HG03342 (cell line): Measurements from ENCODE around the gene ABCB1.

Source experiments
- ATAC-seq: cut with Tn5 transposase; IDR thresholded peaks from one replicate; pipeline ENCODE4 v1.9.1; 2021; ENCODE audit warnings: mild to moderate bottlenecking, moderate library complexity; ENCODE audit not compliant: unreplicated experiment

The ABCB1 gene

GRCh38 chr7:87600130-87601124 lies at the start of gene ABCB1:
Gene ABCB1 (minus strand): TSS chr7:87600884. CDS start chr7:87600184, 700 bp downstream.
- peak; percentile 44 for ATAC-seq

- no peak for ATAC-seq
Observed at GRCh38 chr7:87648316-87648715, 47.6 kb upstream of the ABCB1 start.

GRCh38 chr7:87645446-87645845 lies 44.8 kb upstream of the ABCB1 start:
- ATAC-seq = no peak

GRCh38 chr7:87635921-87636320 lies 35.2 kb upstream of the ABCB1 start:
- ATAC-seq = no peak

GRCh38 chr7:87628780-87629569 lies 28.3 kb upstream of the ABCB1 start:
- ATAC-seq = no peak

- peak; percentile 27 for ATAC-seq
Observed at GRCh38 chr7:87627634-87627994, 26.9 kb upstream of the ABCB1 start.

- ATAC-seq = no peak
Observed at GRCh38 chr7:87625101-87625500, 24.4 kb upstream of the ABCB1 start.

GRCh38 chr7:87624628-87625027 lies 23.9 kb upstream of the ABCB1 start:
- no peak for ATAC-seq

- no peak for ATAC-seq
Observed at GRCh38 chr7:87615197-87615596, 14.5 kb upstream of the ABCB1 start.

GRCh38 chr7:87609916-87610315 lies 9.2 kb upstream of the ABCB1 start:
- ATAC-seq = no peak

- ATAC-seq = no peak
Observed at GRCh38 chr7:87608431-87608830, 7.7 kb upstream of the ABCB1 start.

GRCh38 chr7:87604264-87604663 lies 3.6 kb upstream of the ABCB1 start:
- ATAC-seq = no peak

- peak; percentile 94 for ATAC-seq
Observed at GRCh38 chr7:87599336-87599735, 1.3 kb downstream of the ABCB1 start.

GRCh38 chr7:87598234-87599009 lies 2.3 kb downstream of the ABCB1 start:
- ATAC-seq = peak; percentile 37

GRCh38 chr7:87596696-87597095 lies 4.0 kb downstream of the ABCB1 start:
- no peak for ATAC-seq

GRCh38 chr7:87596136-87596535 lies 4.5 kb downstream of the ABCB1 start:
- no peak for ATAC-seq

- ATAC-seq = no peak
Observed at GRCh38 chr7:87592300-87592699, 8.4 kb downstream of the ABCB1 start.

- ATAC-seq = no peak
Observed at GRCh38 chr7:87591211-87591610, 9.5 kb downstream of the ABCB1 start.

- no peak for ATAC-seq
Observed at GRCh38 chr7:87590578-87590977, 10.1 kb downstream of the ABCB1 start.

GRCh38 chr7:87589631-87590030 lies 11.1 kb downstream of the ABCB1 start:
- no peak for ATAC-seq

- no peak for ATAC-seq
Observed at GRCh38 chr7:87581723-87582122, 19.0 kb downstream of the ABCB1 start.
